CD4-positive, alpha-beta memory T cell (primary cell): Measurements from ENCODE around the gene NKD1. TPM values are rescaled to one million over a fixed set of nuclear protein-coding genes. Genes with fewer than 3 reads are reported as not detected.

ENCODE experiments used
- CTCF ChIA-PET: fragments of 350-600 bp; sonication (Branson Sonifier 250); formaldehyde crosslinking; loops from one replicate; lab custom pipeline; 2021; ENCODE audit warnings: inconsistent platforms; ENCODE audit not compliant: partially characterized antibody; lab: Charles Lee
- POLR2A ChIA-PET: fragments of 350-600 bp; sonication (Branson Sonifier 250); formaldehyde crosslinking; loops from one replicate; lab custom pipeline; 2021; ENCODE audit not compliant: partially characterized antibody; lab: Charles Lee
- DNase-seq, 5 donors: peaks; one replicate each; pipeline versions ENCODE4 v3.0.0 to v3.0.0-alpha.2; 2020 to 2022; ENCODE audit warnings: mixed read lengths in 1 of 5
- H3K27ac ChIP-seq: one replicate; pipeline ENCODE4 v1.7.0; 2013; ENCODE audit warnings: low read depth, low read length
- H3K27me3 ChIP-seq: 2 replicates; pipeline ENCODE4 v1.7.0; 2013; ENCODE audit warnings: mild to moderate bottlenecking, low read length, moderate library complexity; ENCODE audit not compliant: insufficient read depth
- H3K36me3 ChIP-seq: 2 replicates; pipeline ENCODE4 v1.7.0; 2013; ENCODE audit warnings: mild to moderate bottlenecking, low read length, moderate library complexity; ENCODE audit not compliant: insufficient read depth
- H3K4me1 ChIP-seq: 2 replicates; pipeline ENCODE4 v1.7.0; 2013; ENCODE audit warnings: mild to moderate bottlenecking, low read length, moderate library complexity; ENCODE audit not compliant: insufficient read depth
- H3K4me3 ChIP-seq, 2 donors: one replicate each; pipeline ENCODE4 v1.7.0; 2013; ENCODE audit warnings: low read length in 2 of 2, mild to moderate bottlenecking in 1 of 2
- H3K9me3 ChIP-seq, 2 donors: one replicate each; pipeline ENCODE4 v1.7.0; 2013; ENCODE audit warnings: low read length in 2 of 2, control low read depth in 1 of 2; ENCODE audit not compliant: control insufficient read depth in 1 of 2
- H3K27ac Mint-ChIP-seq, 7 donors: one replicate each; pipeline ENCODE4 v1.8.0; 2020 to 2021; ENCODE audit warnings: mixed read lengths in 7 of 7, mild to moderate bottlenecking in 6 of 7, inconsistent platforms in 3 of 7, moderate library complexity in 3 of 7
- H3K27me3 Mint-ChIP-seq, 2 donors: one replicate each; pipeline ENCODE4 v1.8.0; 2020 to 2021; ENCODE audit warnings: mixed read lengths in 2 of 2
- H3K36me3 Mint-ChIP-seq, 2 donors: one replicate each; pipeline ENCODE4 v1.8.0; 2020 to 2021; ENCODE audit warnings: mixed read lengths in 2 of 2, inconsistent platforms in 1 of 2, mild to moderate bottlenecking in 1 of 2
- H3K4me1 Mint-ChIP-seq, 4 donors: one replicate each; pipeline ENCODE4 v1.8.0; 2020 to 2021; ENCODE audit warnings: mixed read lengths in 4 of 4, mild to moderate bottlenecking in 1 of 4
- H3K4me3 Mint-ChIP-seq, 8 donors: one replicate each; pipeline ENCODE4 v1.8.0; 2020 to 2021; ENCODE audit warnings: mixed read lengths in 8 of 8, mild to moderate bottlenecking in 7 of 8, moderate library complexity in 6 of 8, inconsistent platforms in 3 of 8
- H3K9me3 Mint-ChIP-seq, 8 donors: one replicate each; pipeline ENCODE4 v1.8.0; 2020 to 2021; ENCODE audit warnings: mixed read lengths in 8 of 8, mild to moderate bottlenecking in 5 of 8, inconsistent platforms in 3 of 8, moderate library complexity in 1 of 8
- intact Hi-C: fragments of 100-400 bp; cut with micrococcal nuclease; formaldehyde crosslinking; loops from one replicate; pipeline ENCODE4 v1.15.1; 2023
- polyA plus RNA-seq, 2 donors: library from polyadenylated mRNA; unstranded; fragments of 300-500 nt; fragmentation: Illumina TruSeq; gene quantifications; one replicate each; pipeline ENCODE4 v1.2.3, GENCODE V29; 2021
- total RNA-seq, 2 experiments: library from RNA; stranded (reverse); gene quantifications; one replicate each; pipeline ENCODE4 v1.2.3, GENCODE V29; 2021

The NKD1 gene
- total and polyA plus RNA-seq, 4 experiments from 2014 or later = 0.48 to 4.6 (median 3.8) TPM; not detected in 1

DNA sequence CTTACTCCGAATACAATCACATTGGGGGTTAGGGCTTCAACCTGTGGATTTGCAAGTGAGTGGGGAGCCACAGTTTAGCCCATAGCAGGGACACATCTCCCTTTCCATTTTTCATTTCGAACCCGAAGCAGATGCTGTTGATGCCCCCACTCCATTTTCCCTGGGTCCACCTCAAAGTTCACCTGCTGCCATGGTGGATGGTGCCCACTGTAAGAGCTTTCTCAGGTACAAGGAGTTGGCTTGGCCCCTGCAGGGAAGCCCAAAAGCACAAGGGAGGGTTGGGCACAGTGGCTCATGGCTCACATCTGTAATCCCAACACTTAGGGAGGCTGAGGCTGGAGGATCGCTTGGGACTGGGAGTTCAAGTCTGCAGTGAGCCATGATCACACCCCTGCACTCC, 81.1 kb downstream of the NKD1 start:
- Histone ChIP-seq H3K4me1 (peaks cover 18% of the 10 kb centered on the region), H3K9me3 (no peaks in the 10 kb centered on the region), H3K4me3 (no peak overlapping the region), H3K27me3 (no peaks in the 10 kb centered on the region), H3K36me3 (no peaks in the 10 kb centered on the region), H3K27ac (no peak overlapping the region)
- Mint-ChIP-seq H3K27ac (peak overlapping the region in 2 of 7 donors; percentile 8 to 68), H3K36me3 (peaks cover 4 to 6% of the 10 kb centered on the region in 2 donors), H3K4me1 (peaks cover 17 to 26% (median 21%) of the 10 kb centered on the region in 4 donors), H3K27me3 (no peaks in the 10 kb centered on the region), H3K4me3 (no peak overlapping the region), H3K9me3 (peaks cover 0 to 1% (median 0%) of the 10 kb centered on the region in 8 donors)
- CTCF ChIA-PET = interaction anchor here (2.0 kb wide), 1 partner anchor 36 kb away, joined by 6 read pairs; no protein-coding TSS in a partner anchor
- intact Hi-C loops = loop anchor here (5.0 kb wide), 1 partner anchor 82 kb away; the partner anchor contains the start of gene NKD1
- POLR2A ChIA-PET = no interaction called here
- no peak for DNase-seq

DNA sequence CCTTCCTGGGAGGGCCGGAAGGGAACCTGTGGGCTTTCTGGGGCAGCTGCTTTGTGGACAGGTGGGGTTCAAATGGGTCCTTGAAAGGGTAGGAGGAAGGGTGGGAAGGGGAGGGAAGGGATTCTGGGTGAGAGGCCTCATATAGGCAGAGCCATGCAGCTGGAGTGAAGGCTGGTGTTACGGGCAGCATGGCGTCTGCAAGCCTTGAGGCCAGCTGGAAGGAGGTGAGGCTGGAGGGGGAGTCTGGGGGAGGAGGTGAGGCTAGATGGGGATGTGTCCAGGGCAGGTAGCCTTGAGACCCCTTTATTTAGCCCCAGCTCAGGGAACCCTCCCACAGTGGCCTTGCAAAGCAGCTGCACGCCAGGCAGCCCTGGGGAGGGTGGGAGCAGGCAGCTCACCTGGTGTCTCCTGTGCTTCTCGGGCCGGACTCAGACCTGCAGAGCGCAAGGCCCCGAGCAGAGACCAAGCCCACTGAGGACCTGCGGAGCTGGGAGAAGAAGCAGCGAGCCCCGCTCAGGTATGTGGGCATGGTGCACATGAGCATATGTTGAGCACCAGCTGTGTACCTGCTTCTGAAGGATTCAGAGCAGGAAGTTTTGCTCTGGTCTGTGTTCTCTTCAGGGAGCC, 82.3 kb downstream of the NKD1 start:
- H3K4me1 Mint-ChIP-seq = peaks cover 16 to 27% (median 19%) of the 10 kb centered on the region in 4 donors
- H3K9me3 Mint-ChIP-seq = peaks cover 0 to 1% (median 0%) of the 10 kb centered on the region in 8 donors
- no peaks in the 10 kb centered on the region for H3K9me3 ChIP-seq
- no peaks in the 10 kb centered on the region for H3K27me3 Mint-ChIP-seq
- H3K27ac ChIP-seq = no peak overlapping the region
- H3K36me3 ChIP-seq = no peaks in the 10 kb centered on the region
- no peak overlapping the region for H3K27ac Mint-ChIP-seq
- peaks cover 18% of the 10 kb centered on the region for H3K4me1 ChIP-seq
- no peak overlapping the region for H3K4me3 Mint-ChIP-seq
- no peaks in the 10 kb centered on the region for H3K27me3 ChIP-seq
- H3K36me3 Mint-ChIP-seq = peaks cover 4 to 6% of the 10 kb centered on the region in 2 donors
- ChIA-PET CTCF (interaction anchor here (2.0 kb wide), 1 partner anchor 35 kb away, joined by 6 read pairs; no protein-coding TSS in a partner anchor), POLR2A (no interaction called here)
- intact Hi-C loops = no loop called here
- H3K4me3 ChIP-seq = no peak overlapping the region
- DNase-seq = no peak

DNA sequence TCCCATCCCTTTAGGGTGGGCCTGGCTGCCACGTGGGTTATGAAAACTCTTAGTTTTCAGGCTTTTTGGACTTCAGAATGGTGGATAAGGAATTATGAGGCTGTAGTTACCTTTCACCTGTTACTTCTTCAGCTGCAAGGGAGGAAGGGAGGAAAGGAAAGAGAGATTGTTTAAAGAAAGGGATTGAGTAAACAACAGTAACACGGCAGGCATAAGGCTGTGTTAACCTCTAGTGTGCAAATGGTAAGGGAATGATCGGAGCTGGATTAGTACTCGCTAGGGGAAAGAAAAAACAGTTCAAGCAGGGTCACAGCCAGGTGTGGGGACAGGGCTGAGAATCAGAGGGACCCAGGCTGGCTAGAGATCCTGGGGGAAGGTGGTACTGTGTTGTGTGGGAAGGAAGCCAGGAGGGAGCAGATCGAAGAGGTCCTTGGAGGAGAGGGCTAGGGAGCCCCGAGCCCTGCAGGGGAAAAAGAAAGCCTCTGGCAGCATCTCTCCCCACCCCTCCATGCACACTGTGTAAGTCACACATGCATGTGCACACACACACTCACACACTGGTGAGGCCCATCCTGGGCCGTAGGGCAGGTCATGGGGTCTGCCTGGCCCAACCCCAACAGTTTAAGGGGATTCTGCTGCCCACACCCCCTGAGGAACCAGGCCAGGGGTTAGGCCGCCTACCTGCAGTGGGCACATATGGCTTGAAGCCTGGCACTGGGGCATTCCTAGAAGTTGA, 83.2 kb downstream of the NKD1 start:
- intact Hi-C loops = no loop called here
- Mint-ChIP-seq H3K4me3 (no peak overlapping the region), H3K27me3 (no peaks in the 10 kb centered on the region), H3K9me3 (peaks cover 0 to 1% (median 0%) of the 10 kb centered on the region in 8 donors), H3K36me3 (peaks cover 4 to 6% of the 10 kb centered on the region in 2 donors), H3K27ac (peak overlapping the region in 3 of 7 donors; percentile 0 to 19 (median 4)), H3K4me1 (peaks cover 14 to 27% (median 17%) of the 10 kb centered on the region in 4 donors)
- Histone ChIP-seq H3K27ac (no peak overlapping the region), H3K4me3 (no peak overlapping the region), H3K4me1 (peaks cover 15% of the 10 kb centered on the region), H3K27me3 (no peaks in the 10 kb centered on the region), H3K9me3 (no peaks in the 10 kb centered on the region), H3K36me3 (no peaks in the 10 kb centered on the region)
- DNase-seq = no peak
- CTCF ChIA-PET = no interaction called here
- POLR2A ChIA-PET = no interaction called here

DNA sequence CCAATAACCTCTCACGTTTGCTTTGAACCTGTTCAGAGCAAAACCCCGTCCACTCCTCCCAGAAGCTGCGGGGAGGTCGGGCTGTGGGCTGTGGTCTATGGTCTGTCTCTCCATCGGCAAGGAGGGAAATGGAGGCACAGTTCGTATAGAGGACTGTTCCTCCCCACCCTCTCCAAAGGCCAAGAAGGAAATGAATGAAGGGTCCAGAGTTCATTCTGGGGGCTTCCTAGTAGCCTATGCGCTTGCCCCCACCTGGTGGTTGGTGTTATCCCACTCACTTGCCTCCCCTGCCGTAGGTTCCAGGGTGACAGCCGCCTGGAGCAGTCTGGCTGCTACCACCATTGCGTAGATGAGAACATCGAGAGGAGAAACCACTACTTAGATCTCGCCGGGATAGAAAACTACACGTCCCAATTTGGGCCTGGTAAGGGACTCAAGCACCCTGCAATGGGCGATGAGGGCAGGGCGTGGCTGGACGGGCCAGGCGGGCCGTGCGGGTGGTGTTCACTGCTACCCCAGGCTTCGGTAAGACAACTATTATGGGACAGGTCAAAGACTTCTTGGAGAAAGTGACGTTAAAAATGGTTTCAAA, 83.9 kb downstream of the NKD1 start:
- peaks cover 4 to 6% of the 10 kb centered on the region in 2 donors for H3K36me3 Mint-ChIP-seq
- ChIA-PET CTCF (no interaction called here), POLR2A (no interaction called here)
- Histone ChIP-seq H3K9me3 (no peaks in the 10 kb centered on the region), H3K27me3 (no peaks in the 10 kb centered on the region), H3K36me3 (no peaks in the 10 kb centered on the region), H3K4me1 (peaks cover 8% of the 10 kb centered on the region), H3K27ac (no peak overlapping the region), H3K4me3 (no peak overlapping the region)
- H3K9me3 Mint-ChIP-seq = peaks cover 0 to 1% (median 0%) of the 10 kb centered on the region in 8 donors
- no peaks in the 10 kb centered on the region for H3K27me3 Mint-ChIP-seq
- no peak overlapping the region for H3K27ac Mint-ChIP-seq
- no peak for DNase-seq
- H3K4me3 Mint-ChIP-seq = no peak overlapping the region
- H3K4me1 Mint-ChIP-seq = peaks cover 9 to 20% (median 13%) of the 10 kb centered on the region in 4 donors
- intact Hi-C loops = no loop called here

DNA sequence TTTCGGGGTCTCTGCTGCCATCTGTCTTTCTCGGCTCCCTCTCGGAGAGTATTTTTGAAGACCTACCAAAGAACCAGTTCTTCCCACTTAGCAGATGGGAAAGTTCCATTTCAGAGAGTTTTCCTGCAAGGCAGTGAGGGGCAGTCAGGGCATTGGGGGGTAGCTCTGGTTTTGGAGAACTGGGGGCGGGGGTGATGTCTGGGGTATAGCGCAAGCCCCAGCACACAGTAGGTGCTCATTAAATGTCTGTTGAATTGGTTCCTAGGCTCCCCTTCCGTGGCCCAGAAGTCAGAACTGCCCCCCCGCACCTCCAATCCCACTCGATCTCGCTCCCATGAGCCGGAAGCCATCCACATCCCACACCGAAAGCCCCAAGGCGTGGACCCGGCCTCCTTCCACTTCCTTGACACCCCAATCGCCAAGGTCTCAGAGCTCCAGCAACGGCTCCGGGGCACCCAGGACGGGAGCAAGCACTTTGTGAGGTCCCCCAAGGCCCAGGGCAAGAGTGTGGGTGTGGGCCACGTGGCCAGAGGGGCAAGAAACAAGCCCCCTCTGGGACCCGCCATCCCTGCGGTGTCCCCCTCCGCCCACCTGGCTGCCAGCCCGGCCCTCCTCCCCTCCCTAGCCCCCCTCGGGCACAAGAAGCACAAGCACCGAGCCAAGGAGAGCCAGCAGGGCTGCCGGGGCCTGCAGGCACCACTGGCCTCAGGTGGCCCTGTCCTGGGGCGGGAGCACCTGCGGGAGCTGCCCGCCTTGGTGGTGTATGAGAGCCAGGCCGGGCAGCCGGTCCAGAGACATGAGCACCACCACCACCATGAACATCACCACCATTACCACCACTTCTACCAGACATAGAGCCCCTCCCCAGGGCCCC, 85.0 kb downstream of the NKD1 start:
- no peak overlapping the region for H3K4me3 Mint-ChIP-seq
- ChIA-PET CTCF (no interaction called here), POLR2A (no interaction called here)
- no peak for DNase-seq
- intact Hi-C loops = no loop called here
- peaks cover 4 to 6% of the 10 kb centered on the region in 2 donors for H3K36me3 Mint-ChIP-seq
- H3K9me3 Mint-ChIP-seq = peaks cover 0 to 1% (median 0%) of the 10 kb centered on the region in 8 donors
- no peak overlapping the region for H3K27ac Mint-ChIP-seq
- Histone ChIP-seq H3K27me3 (no peaks in the 10 kb centered on the region), H3K4me1 (no peaks in the 10 kb centered on the region), H3K36me3 (no peaks in the 10 kb centered on the region), H3K4me3 (no peak overlapping the region), H3K27ac (no peak overlapping the region), H3K9me3 (no peaks in the 10 kb centered on the region)
- H3K4me1 Mint-ChIP-seq = peaks cover 2 to 10% (median 5%) of the 10 kb centered on the region in 4 donors
- no peaks in the 10 kb centered on the region for H3K27me3 Mint-ChIP-seq

DNA sequence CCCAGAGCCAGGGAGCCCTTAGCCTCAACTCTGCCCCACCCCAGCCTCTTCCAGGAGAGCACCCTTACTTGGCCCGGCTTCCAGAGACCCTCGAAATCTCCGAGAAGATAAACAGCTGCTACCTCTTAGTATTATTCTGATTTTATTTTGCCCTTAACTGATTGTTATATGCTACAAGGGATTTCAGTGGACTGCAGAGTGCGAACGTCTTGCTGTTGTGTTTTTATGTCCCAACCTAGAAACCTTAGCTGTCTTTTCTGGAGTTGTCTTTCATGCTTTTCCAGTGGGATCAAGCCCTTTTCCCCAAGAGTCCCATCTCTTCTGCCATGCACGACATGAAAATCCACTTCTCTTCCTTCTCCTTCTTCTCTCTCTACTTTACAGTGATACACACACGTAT, 85.9 kb downstream of the NKD1 start:
- Histone ChIP-seq H3K4me3 (no peak overlapping the region), H3K4me1 (no peaks in the 10 kb centered on the region), H3K9me3 (no peaks in the 10 kb centered on the region), H3K27ac (no peak overlapping the region), H3K36me3 (no peaks in the 10 kb centered on the region), H3K27me3 (no peaks in the 10 kb centered on the region)
- Mint-ChIP-seq H3K9me3 (peaks cover 0 to 1% (median 0%) of the 10 kb centered on the region in 8 donors), H3K27ac (no peak overlapping the region), H3K4me1 (peaks cover 2 to 7% (median 5%) of the 10 kb centered on the region in 4 donors), H3K27me3 (no peaks in the 10 kb centered on the region), H3K36me3 (peaks cover 4 to 6% of the 10 kb centered on the region in 2 donors), H3K4me3 (no peak overlapping the region)
- no peak for DNase-seq
- ChIA-PET CTCF (interaction anchor here (1.4 kb wide), 1 partner anchor 11 kb away, joined by 3 read pairs; no protein-coding TSS in a partner anchor), POLR2A (no interaction called here)
- intact Hi-C loops = no loop called here
